PC-3 (cell line): ENCODE data around the gene SRP68. TPM values are rescaled to one million over a fixed set of nuclear protein-coding genes. Genes with fewer than 3 reads are reported as not detected.

Experiments
- ATAC-seq: fragments of 200-7000 bp; cut with Tn5 transposase; 2 replicates; pipeline ENCODE4 v1.9.1; 2020; ENCODE audit warnings: mild to moderate bottlenecking, moderate library complexity
- BruUV-seq: library from RNA; stranded (reverse); fragments of 400-500 nt; replicated peaks from 2 replicates; lab custom pipeline; 2021; lab: Mats Ljungman, UMichigan
- CTCF ChIA-PET: fragments of 300-600 bp; sonication (Branson Sonifier 250); formaldehyde crosslinking; loops from one replicate; lab custom pipeline; 2022; ENCODE audit warnings: antibody characterized with exemption; lab: Charles Lee
- POLR2A ChIA-PET: fragments of 300-600 bp; sonication (Branson Sonifier 250); formaldehyde crosslinking; loops from one replicate; lab custom pipeline; 2022; ENCODE audit warnings: antibody characterized with exemption; ENCODE audit not compliant: unreplicated experiment; lab: Charles Lee
- DNase-seq: peaks from one replicate; pipeline ENCODE4 v3.0.0-alpha.2; 2015
- H2AFZ ChIP-seq: fragments of 300-600 bp; sonication (generic); 2 replicates; pipeline ENCODE4 v1.6.0; 2016; ENCODE audit warnings: antibody characterized with exemption, low read length
- H3F3A ChIP-seq: fragments of 300-600 bp; sonication (generic); one replicate; pipeline ENCODE4 v1.6.0; 2017; ENCODE audit warnings: antibody characterized with exemption, low read length, control low read depth, mild to moderate bottlenecking; ENCODE audit not compliant: unreplicated experiment
- H3K27ac ChIP-seq: fragments of 300-600 bp; sonication (generic); 2 replicates; pipeline ENCODE4 v1.5.1; 2016; ENCODE audit warnings: mild to moderate bottlenecking, low read length
- H3K27me3 ChIP-seq: fragments of 300-600 bp; sonication (generic); 2 replicates; pipeline ENCODE4 v1.6.1; 2016; ENCODE audit warnings: low read length, mixed read lengths
- H3K36me3 ChIP-seq: fragments of 300-600 bp; sonication (generic); 2 replicates; pipeline ENCODE4 v1.6.1; 2016; ENCODE audit warnings: low read depth, mixed run types, low read length, mixed read lengths
- H3K4me1 ChIP-seq: fragments of 300-600 bp; sonication (generic); 2 replicates; pipeline ENCODE4 v1.5.1; 2016; ENCODE audit warnings: low read length; ENCODE audit not compliant: insufficient read depth
- H3K4me2 ChIP-seq: fragments of 300-600 bp; sonication (generic); 2 replicates; pipeline ENCODE4 v1.6.0; 2016; ENCODE audit warnings: low read length
- H3K4me3 ChIP-seq: fragments of 300-600 bp; sonication (generic); 2 replicates; pipeline ENCODE4 v1.5.1; 2016; ENCODE audit warnings: mild to moderate bottlenecking, low read length, mixed read lengths
- H3K79me2 ChIP-seq: fragments of 300-600 bp; sonication (generic); 2 replicates; pipeline ENCODE4 v1.6.1; 2017; ENCODE audit warnings: low read length, mixed read lengths
- H3K9ac ChIP-seq: fragments of 300-600 bp; sonication (generic); 2 replicates; pipeline ENCODE4 v1.6.0; 2016; ENCODE audit warnings: mild to moderate bottlenecking, low read length
- H3K9me2 ChIP-seq: fragments of 300-600 bp; sonication (generic); replicated peaks from 2 replicates; pipeline ENCODE4 v1.6.1; 2016; ENCODE audit warnings: mixed run types, low read length, mixed read lengths
- H3K9me3 ChIP-seq: fragments of 300-600 bp; sonication (generic); 2 replicates; pipeline ENCODE4 v1.6.1; 2016; ENCODE audit warnings: low read length, mixed read lengths
- H4K20me1 ChIP-seq: fragments of 300-600 bp; sonication (generic); 2 replicates; pipeline ENCODE4 v1.6.1; 2016; ENCODE audit warnings: low read length, mixed read lengths
- EZH2 ChIP-seq: fragments of 300-600 bp; sonication (generic); IDR thresholded peaks from one replicate; pipeline ENCODE4 v1.6.1; 2017; ENCODE audit warnings: antibody characterized with exemption, mild to moderate bottlenecking, low read length; ENCODE audit not compliant: unreplicated experiment
- EZH2phosphoT487 ChIP-seq: fragments of 300-600 bp; sonication (generic); IDR thresholded peaks from 2 replicates; pipeline ENCODE4 v1.6.1; 2018; ENCODE audit warnings: mild to moderate bottlenecking, antibody characterized with exemption, low read length, borderline replicate concordance
- intact Hi-C: fragments of 100-400 bp; cut with micrococcal nuclease; formaldehyde crosslinking; loops from 2 replicates; pipeline ENCODE4 v1.9.0; 2023
- total RNA-seq: library from RNA; depleted of rRNA; stranded (reverse); fragments of >200 nt; gene quantifications from 2 replicates; pipeline ENCODE4 v1.2.3, GENCODE V29; 2014
- TF ChIP-seq, protein P1 (sequence below): fragments of 300-600 bp; sonication (generic); conservative IDR thresholded peaks from 2 replicates; pipeline ENCODE4 v1.5.1; 2017; ENCODE audit warnings: antibody characterized with exemption, low read depth, mild to moderate bottlenecking, low read length

Gene SRP68
- total RNA-seq, 1 experiment from 2014 or later = 60.8 TPM

DNA sequence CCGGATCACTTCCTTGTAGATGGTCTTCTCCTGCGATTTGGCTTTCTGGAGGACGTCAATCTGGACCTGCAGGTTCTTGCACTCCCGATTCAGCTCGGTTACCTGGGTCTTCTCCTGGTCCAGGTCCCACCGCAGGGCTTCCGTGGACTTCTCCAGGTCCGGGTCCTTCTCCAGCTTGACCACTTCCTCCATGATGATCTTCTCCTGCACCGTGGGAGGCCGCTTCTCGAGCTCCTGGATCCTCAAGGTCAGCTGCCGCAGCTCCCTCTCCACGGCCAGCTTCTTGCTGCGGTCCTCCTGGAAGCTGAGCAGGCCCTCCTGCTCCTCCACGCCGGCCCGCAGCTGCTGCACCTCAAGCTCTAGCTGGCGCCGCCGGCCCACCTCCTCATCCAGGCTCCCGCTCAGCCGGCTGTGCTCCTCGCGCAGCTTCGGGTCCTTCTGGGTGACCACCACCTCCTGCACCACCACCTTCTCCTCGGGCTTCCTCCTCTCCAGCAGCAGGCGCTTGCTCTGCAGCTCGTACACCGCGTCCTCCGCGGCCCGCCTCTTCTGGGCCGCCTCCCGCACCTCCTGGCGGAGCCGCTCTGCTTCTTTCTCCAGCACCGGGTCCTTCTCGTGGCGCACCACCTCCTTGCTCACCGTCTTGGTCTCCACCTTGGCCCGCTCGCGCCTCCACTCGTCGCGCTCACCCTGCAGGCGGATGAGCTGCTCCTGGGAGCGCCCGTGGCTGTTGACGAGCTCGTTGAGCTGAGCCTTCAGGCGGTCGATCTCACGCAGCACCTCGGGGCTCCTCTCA is 63.5 kb downstream of the SRP68 start:
- H2AFZ ChIP-seq = no peak overlapping the region
- H3F3A ChIP-seq = no peaks in the 10 kb centered on the region
- H3K9me2 ChIP-seq = no peaks in the 10 kb centered on the region
- peaks cover 24% of the 10 kb centered on the region; the same call in 1 of the 2 replicates for H3K36me3 ChIP-seq
- ChIA-PET CTCF (no interaction called here), POLR2A (no interaction called here)
- H4K20me1 ChIP-seq = no peaks in the 10 kb centered on the region
- ATAC-seq (no peak), DNase-seq (peak; percentile 0)
- BruUV-seq = no TSS peak
- H3K27ac ChIP-seq = no peak overlapping the region
- no peak overlapping the region for H3K9ac ChIP-seq
- no peaks in the 10 kb centered on the region for H3K79me2 ChIP-seq
- H3K4me1 ChIP-seq = no peaks in the 10 kb centered on the region
- intact Hi-C loops = no loop called here
- TF ChIP-seq EZH2phosphoT487 = no peak
- TF ChIP-seq, protein P1, sequence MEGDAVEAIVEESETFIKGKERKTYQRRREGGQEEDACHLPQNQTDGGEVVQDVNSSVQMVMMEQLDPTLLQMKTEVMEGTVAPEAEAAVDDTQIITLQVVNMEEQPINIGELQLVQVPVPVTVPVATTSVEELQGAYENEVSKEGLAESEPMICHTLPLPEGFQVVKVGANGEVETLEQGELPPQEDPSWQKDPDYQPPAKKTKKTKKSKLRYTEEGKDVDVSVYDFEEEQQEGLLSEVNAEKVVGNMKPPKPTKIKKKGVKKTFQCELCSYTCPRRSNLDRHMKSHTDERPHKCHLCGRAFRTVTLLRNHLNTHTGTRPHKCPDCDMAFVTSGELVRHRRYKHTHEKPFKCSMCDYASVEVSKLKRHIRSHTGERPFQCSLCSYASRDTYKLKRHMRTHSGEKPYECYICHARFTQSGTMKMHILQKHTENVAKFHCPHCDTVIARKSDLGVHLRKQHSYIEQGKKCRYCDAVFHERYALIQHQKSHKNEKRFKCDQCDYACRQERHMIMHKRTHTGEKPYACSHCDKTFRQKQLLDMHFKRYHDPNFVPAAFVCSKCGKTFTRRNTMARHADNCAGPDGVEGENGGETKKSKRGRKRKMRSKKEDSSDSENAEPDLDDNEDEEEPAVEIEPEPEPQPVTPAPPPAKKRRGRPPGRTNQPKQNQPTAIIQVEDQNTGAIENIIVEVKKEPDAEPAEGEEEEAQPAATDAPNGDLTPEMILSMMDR = no peak
- no peak for TF ChIP-seq EZH2
- H3K27me3 ChIP-seq = no peaks in the 10 kb centered on the region
- no peaks in the 10 kb centered on the region for H3K9me3 ChIP-seq
- no peak overlapping the region for H3K4me2 ChIP-seq
- no peak overlapping the region for H3K4me3 ChIP-seq

DNA sequence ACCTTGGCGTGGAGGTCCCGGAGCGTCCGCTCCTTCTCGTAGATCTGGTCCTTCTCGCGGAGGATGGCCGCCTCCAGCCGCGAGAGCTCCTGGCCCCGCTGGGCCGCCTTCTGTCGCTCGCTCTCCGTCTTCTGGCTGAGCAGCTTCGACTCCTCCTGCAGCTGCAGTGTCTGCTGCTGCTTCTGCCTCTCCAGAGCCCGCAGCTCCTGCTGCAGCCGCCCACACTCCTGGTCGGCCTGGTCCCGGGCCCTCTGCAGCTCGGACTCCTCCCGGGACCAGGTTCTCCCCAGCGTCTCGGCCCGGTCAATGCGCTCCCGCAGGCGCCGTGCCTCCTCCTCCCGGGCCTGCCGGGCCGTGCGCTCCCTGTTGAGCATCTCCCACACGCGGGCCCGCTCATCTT is 64.1 kb downstream of the SRP68 start:
- Histone ChIP-seq H3K27me3 (no peaks in the 10 kb centered on the region), H3K79me2 (no peaks in the 10 kb centered on the region), H4K20me1 (no peaks in the 10 kb centered on the region), H3K9ac (no peak overlapping the region), H3K9me2 (no peaks in the 10 kb centered on the region), H3K4me3 (no peak overlapping the region), H3F3A (no peaks in the 10 kb centered on the region), H3K4me1 (no peaks in the 10 kb centered on the region), H2AFZ (no peak overlapping the region), H3K36me3 (peaks cover 24% of the 10 kb centered on the region; the same call in 1 of the 2 replicates), H3K27ac (no peak overlapping the region), H3K4me2 (no peak overlapping the region), H3K9me3 (no peaks in the 10 kb centered on the region)
- CTCF ChIA-PET = no interaction called here
- DNase-seq = peak; percentile 0
- TF ChIP-seq, protein P1 = no peak
- TF ChIP-seq EZH2phosphoT487 (no peak), EZH2 (no peak)
- POLR2A ChIA-PET = no interaction called here
- no TSS peak for BruUV-seq
- intact Hi-C loops = no loop called here
- ATAC-seq = no peak

DNA sequence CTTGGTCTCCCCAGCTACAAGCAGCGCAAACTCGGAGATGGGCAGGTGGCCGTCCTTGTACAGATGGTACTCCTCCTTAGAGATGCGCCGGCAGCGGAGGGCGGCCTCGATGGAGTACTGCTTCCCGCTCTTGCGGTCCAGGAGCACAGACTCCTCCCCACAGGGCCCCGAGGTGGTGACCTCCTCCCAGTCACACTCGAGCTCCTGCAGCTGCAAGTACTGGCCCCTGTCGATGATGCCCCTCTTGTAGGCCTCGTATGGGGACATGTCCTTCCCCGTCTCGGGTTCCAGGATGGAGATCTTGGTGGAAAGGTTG is 64.5 kb downstream of the SRP68 start:
- CTCF ChIA-PET = no interaction called here
- no peaks in the 10 kb centered on the region for H3K4me1 ChIP-seq
- intact Hi-C loops = no loop called here
- H3K4me2 ChIP-seq = no peak overlapping the region
- H3K4me3 ChIP-seq = no peak overlapping the region
- H3K36me3 ChIP-seq = peaks cover 24% of the 10 kb centered on the region; the same call in 1 of the 2 replicates
- no peak for TF ChIP-seq EZH2phosphoT487
- TF ChIP-seq EZH2 = no peak
- TF ChIP-seq, protein P1 = no peak
- ATAC-seq (no peak), DNase-seq (peak; percentile 0)
- H3K9ac ChIP-seq = no peak overlapping the region
- no peaks in the 10 kb centered on the region for H3K79me2 ChIP-seq
- H3K9me3 ChIP-seq = no peaks in the 10 kb centered on the region
- no peaks in the 10 kb centered on the region for H3K9me2 ChIP-seq
- H4K20me1 ChIP-seq = no peaks in the 10 kb centered on the region
- no peak overlapping the region for H3K27ac ChIP-seq
- no TSS peak for BruUV-seq
- H3K27me3 ChIP-seq = no peaks in the 10 kb centered on the region
- H3F3A ChIP-seq = no peaks in the 10 kb centered on the region
- H2AFZ ChIP-seq = no peak overlapping the region
- POLR2A ChIA-PET = no interaction called here
